ENCODE measurements around the gene IGSF21.

- TF ChIP-seq POLR2AphosphoS5 (IDR thresholded peaks at IDR 0.05; ENCODE audit: low read depth, low read length) (no peak), TAF1 (IDR thresholded peaks at IDR 0.05; ENCODE audit: low read depth, low read length) (no peak), POLR2A (IDR thresholded peaks at IDR 0.05; ENCODE audit: low read depth, low read length) (no peak), POU2F2 (IDR thresholded peaks at IDR 0.05; ENCODE audit: low read depth, low read length) (no peak), PAX5 (IDR thresholded peaks at IDR 0.05; ENCODE audit: insufficient read depth, low read length, severe bottlenecking) (no peak), SPI1 (IDR thresholded peaks at IDR 0.05; ENCODE audit: low read depth, low read length) (no peak)
Observed at GRCh38 chr1:18292531-18292930, 184.9 kb downstream of the IGSF21 start.

Measured in GM12891 (cell line).